H1 (cell line): ENCODE data around the gene CCDC148. TPM values are rescaled to one million over a fixed set of nuclear protein-coding genes. Genes with fewer than 3 reads are reported as not detected.

Source experiments
- CTCF ChIA-PET: fragments of 300-600 bp; sonication (Branson Sonifier 250); formaldehyde crosslinking; loops from one replicate; lab custom pipeline; 2021; ENCODE audit not compliant: partially characterized antibody; lab: Charles Lee
- POLR2A ChIA-PET: fragments of 300-600 bp; sonication (Branson Sonifier 250); formaldehyde crosslinking; loops from one replicate; lab custom pipeline; 2021; ENCODE audit warnings: inconsistent platforms; ENCODE audit not compliant: partially characterized antibody; lab: Charles Lee
- DNase-seq, 2 experiments: peaks; one replicate each; pipeline versions ENCODE4 v3.0.0 to v3.0.0-alpha.2; 2010 to 2022; ENCODE audit warnings: low spot score in 2 of 2, low read depth in 1 of 2, mixed read lengths in 1 of 2
- FAIRE-seq: peaks from 2 replicates; lab custom pipeline; 2011; peaks lifted over from hg19 to GRCh38; lab: Jason Lieb, UNC
- H2AFZ ChIP-seq: 2 replicates; pipeline ENCODE4 v1.8.1; 2012; ENCODE audit warnings: low read length, inconsistent platforms
- H2AK5ac ChIP-seq: 2 replicates; pipeline ENCODE4 v1.6.1; 2013; ENCODE audit warnings: low read depth, low read length
- H2BK120ac ChIP-seq: replicated peaks from 2 replicates; pipeline ENCODE3; 2013; ENCODE audit warnings: low read depth, low read length, inconsistent platforms
- H2BK12ac ChIP-seq: 2 replicates; pipeline ENCODE4 v1.6.1; 2013; ENCODE audit warnings: low read depth, low read length
- H2BK15ac ChIP-seq: 2 replicates; pipeline ENCODE4 v1.6.1; 2013; ENCODE audit warnings: low read length
- H2BK20ac ChIP-seq: 2 replicates; pipeline ENCODE4 v1.6.1; 2013; ENCODE audit warnings: low read length
- H2BK5ac ChIP-seq: 2 replicates; pipeline ENCODE4 v1.6.1; 2013; ENCODE audit warnings: low read depth, low read length
- H3K14ac ChIP-seq: 2 replicates; pipeline ENCODE4 v1.6.1; 2013; ENCODE audit warnings: inconsistent platforms; ENCODE audit not compliant: insufficient read length
- H3K18ac ChIP-seq: 2 replicates; pipeline ENCODE4 v1.6.1; 2013; ENCODE audit warnings: low read length; ENCODE audit errors: extremely low read depth
- H3K23ac ChIP-seq: 2 replicates; pipeline ENCODE4 v1.6.1; 2013; ENCODE audit warnings: inconsistent platforms; ENCODE audit not compliant: insufficient read length
- H3K23me2 ChIP-seq: 2 replicates; pipeline ENCODE4 v1.6.1; 2013; ENCODE audit warnings: low read depth, low read length
- H3K27ac ChIP-seq: 2 replicates; pipeline ENCODE4 v1.6.1; 2011; ENCODE audit warnings: low read depth, low read length, inconsistent platforms
- H3K27me3 ChIP-seq, 4 experiments: replicated peaks in 1 of 4; 1 replicate in 1 of 4; 2 replicates in 3 of 4; pipeline versions ENCODE4 v1.6.1 to v1.8.1; 2011 to 2013; ENCODE audit warnings: low read length in 3 of 4, mild to moderate bottlenecking in 3 of 4, inconsistent platforms in 2 of 4, mixed read lengths in 2 of 4, moderate library complexity in 1 of 4; ENCODE audit not compliant: control insufficient read depth in 3 of 4, insufficient read depth in 3 of 4; ENCODE audit errors: extremely low read depth in 1 of 4
- H3K36me3 ChIP-seq, 4 experiments: 2 replicates each; pipeline versions ENCODE4 v1.6.1 to v1.8.1; 2011 to 2013; ENCODE audit warnings: mild to moderate bottlenecking in 4 of 4, low read length in 3 of 4, moderate library complexity in 2 of 4, control low read depth in 1 of 4, inconsistent platforms in 1 of 4; ENCODE audit not compliant: insufficient read depth in 4 of 4, control insufficient read depth in 2 of 4
- H3K4ac ChIP-seq: replicated peaks from 2 replicates; pipeline ENCODE3; 2013; ENCODE audit warnings: low read length, low read depth, mixed read lengths, inconsistent platforms; ENCODE audit not compliant: insufficient read length
- H3K4me1 ChIP-seq, 4 experiments: replicated peaks in 1 of 4; 1 replicate in 1 of 4; 2 replicates in 3 of 4; pipeline versions ENCODE4 v1.6.1 to v1.8.1; 2011 to 2013; ENCODE audit warnings: low read length in 3 of 4, inconsistent platforms in 2 of 4, mixed read lengths in 1 of 4; ENCODE audit not compliant: insufficient read depth in 4 of 4, control insufficient read depth in 3 of 4
- H3K4me2 ChIP-seq, 2 experiments: 2 replicates each; pipeline versions ENCODE4 v1.6.1 to v1.8.1; 2011 to 2013; ENCODE audit warnings: low read depth in 2 of 2, low read length in 2 of 2, control low read depth in 1 of 2, inconsistent platforms in 1 of 2, mild to moderate bottlenecking in 1 of 2; ENCODE audit not compliant: insufficient read depth in 1 of 2
- H3K4me3 ChIP-seq, 4 experiments: fragments of 200-600, 300-600 bp in 1 of 4; sonication (generic), shearing (Covaris generic), sonication (Bioruptor Twin) in 1 of 4; 2 replicates each; pipeline versions ENCODE4 v1.5.1 to v1.8.1; 2011 to 2016; ENCODE audit warnings: low read length in 4 of 4, low read depth in 3 of 4, control low read depth in 2 of 4, inconsistent platforms in 2 of 4, mild to moderate bottlenecking in 2 of 4, mixed read lengths in 1 of 4, moderate library complexity in 1 of 4; ENCODE audit not compliant: insufficient read depth in 2 of 4; ENCODE audit errors: extremely low read depth in 1 of 4
- H3K56ac ChIP-seq: replicated peaks from 2 replicates; pipeline ENCODE3; 2013; ENCODE audit warnings: low read depth, mild to moderate bottlenecking, mixed read lengths, low read length, inconsistent platforms; ENCODE audit not compliant: insufficient read length
- H3K79me1 ChIP-seq: 2 replicates; pipeline ENCODE4 v1.6.1; 2013; ENCODE audit warnings: low read depth, low read length, control low read depth
- H3K79me2 ChIP-seq, 2 experiments: 2 replicates each; pipeline versions ENCODE4 v1.6.1 to v1.8.1; 2012 to 2013; ENCODE audit warnings: low read length in 2 of 2, mild to moderate bottlenecking in 2 of 2, inconsistent platforms in 1 of 2; ENCODE audit not compliant: insufficient read depth in 2 of 2, control insufficient read depth in 1 of 2
- H3K9ac ChIP-seq, 4 experiments: replicated peaks in 1 of 4; 1 replicate in 1 of 4; 2 replicates in 3 of 4; pipeline versions ENCODE4 v1.6.1 to v1.8.1; 2011 to 2013; ENCODE audit warnings: low read depth in 3 of 4, low read length in 3 of 4, control low read depth in 2 of 4, mild to moderate bottlenecking in 2 of 4, moderate library complexity in 2 of 4, inconsistent platforms in 1 of 4; ENCODE audit errors: extremely low read depth in 1 of 4
- H3K9me3 ChIP-seq, 2 experiments: 2 replicates each; pipeline versions ENCODE4 v1.6.1 to v1.8.1; 2012 to 2013; ENCODE audit warnings: mild to moderate bottlenecking in 2 of 2, moderate library complexity in 2 of 2, control low read depth in 1 of 2, inconsistent platforms in 1 of 2, low read depth in 1 of 2, low read length in 1 of 2, mixed read lengths in 1 of 2; ENCODE audit not compliant: insufficient read depth in 2 of 2
- H4K20me1 ChIP-seq, 2 experiments: replicated peaks in 1 of 2; 2 replicates each; pipeline versions ENCODE3 to v1.8.1; 2011 to 2013; ENCODE audit warnings: inconsistent platforms in 2 of 2, low read length in 2 of 2, mild to moderate bottlenecking in 1 of 2; ENCODE audit not compliant: insufficient read depth in 2 of 2, control insufficient read depth in 1 of 2
- H4K5ac ChIP-seq: 2 replicates; pipeline ENCODE4 v1.6.1; 2013; ENCODE audit warnings: low read length, low read depth, mixed read lengths, inconsistent platforms; ENCODE audit not compliant: insufficient read length
- H4K8ac ChIP-seq: 2 replicates; pipeline ENCODE4 v1.8.0; 2013; ENCODE audit warnings: mild to moderate bottlenecking, moderate library complexity, low read length, inconsistent platforms; ENCODE audit not compliant: insufficient read depth; ENCODE audit errors: extremely low read depth
- H4K91ac ChIP-seq: replicated peaks from 2 replicates; pipeline ENCODE3; 2013; ENCODE audit warnings: low read length, mixed read lengths, inconsistent platforms; ENCODE audit not compliant: insufficient read length
- BACH1 ChIP-seq: IDR thresholded peaks from 2 replicates; pipeline ENCODE4 v1.6.1; 2012; ENCODE audit warnings: low read length, improper control_type of control experiment
- BRCA1 ChIP-seq: IDR thresholded peaks from 2 replicates; pipeline ENCODE4 v1.6.1; 2012; ENCODE audit warnings: low read depth, low read length, improper control_type of control experiment
- MAFK ChIP-seq: IDR thresholded peaks from 2 replicates; pipeline ENCODE4 v1.6.1; 2012; ENCODE audit warnings: low read depth, mild to moderate bottlenecking, improper control_type of control experiment, low read length
- RFX5 ChIP-seq: IDR thresholded peaks from 2 replicates; pipeline ENCODE4 v1.6.1; 2011; ENCODE audit warnings: low read depth, low read length, improper control_type of control experiment, borderline replicate concordance
- RNF2 ChIP-seq: fragments of 200-900, 300-1000 bp; sonication (generic); IDR thresholded peaks from 2 replicates; pipeline ENCODE4 v1.7.1; 2016; ENCODE audit warnings: borderline replicate concordance, low read depth, mild to moderate bottlenecking, antibody characterized with exemption, low read length; ENCODE audit not compliant: poor library complexity, severe bottlenecking; ENCODE audit errors: missing control alignments
- SIN3A ChIP-seq, 2 experiments: IDR thresholded peaks in 1 of 2; conservative IDR thresholded peaks in 1 of 2; 2 replicates each; pipeline ENCODE4 v1.6.1; 2011 to 2012; ENCODE audit warnings: low read length in 2 of 2, improper control_type of control experiment in 1 of 2, low read depth in 1 of 2, mild to moderate bottlenecking in 1 of 2
- USF2 ChIP-seq: IDR thresholded peaks from 2 replicates; pipeline ENCODE4 v1.6.1; 2011; ENCODE audit warnings: low read length, improper control_type of control experiment
- polyA plus RNA-seq, 7 experiments: library from polyadenylated mRNA; depleted of rRNA in 3 of 7; stranded (reverse) in 5 of 7; unstranded in 2 of 7; fragments of >200 nt in 5 of 7; fragments of 200-250 nt in 2 of 7; gene quantifications; 1 replicate in 5 of 7; 2 replicates in 1 of 7; 4 replicates in 1 of 7; pipeline versions ENCODE4 v1.2.1 to v1.2.3, GENCODE V29; 2011 to 2013; ENCODE audit warnings: missing spikeins in 2 of 7, mixed read lengths in 2 of 7
- total RNA-seq: library from RNA; stranded (reverse); fragmentation: NEBNext Ultra II Directional; extraction: Animal tissue kit (Norgen Biotek cat#: 25700); gene quantifications from 2 replicates; pipeline ENCODE4 v1.2.1, GENCODE V29; 2021

CCDC148 gene
- total and polyA plus RNA-seq, 2 of the 8 experiments (the other 6 are each of a cell fraction or from before 2014, with no cell fraction given), result 0.45 to 1.3 TPM

GRCh38 chr2:158411748-158412147 is 44.8 kb downstream of the CCDC148 start:
- Histone ChIP-seq H3K4me2 (peak overlapping the region in 1 of 2 experiments; percentile 42; a peak in 1 of 4 replicates), H4K5ac (no peak overlapping the region), H3K36me3 (peaks cover 0 to 2% (median 0%) of the 10 kb centered on the region in 4 experiments; a peak in 1 of 8 replicates), H2AK5ac (0 out of 2 replicates have a peak overlapping the region, but pooled peaks have one; percentile 65), H3K9me3 (peaks cover 3 to 11% of the 10 kb centered on the region in 2 experiments; a peak in 3 of 4 replicates), H3K27ac (no peak overlapping the region), H4K91ac (peak overlapping the region; percentile 55), H3K79me2 (no peaks in the 10 kb centered on the region), H3K79me1 (no peaks in the 10 kb centered on the region), H2BK5ac (peak overlapping the region; percentile 75), H3K23ac (no peak overlapping the region), H3K18ac (peak overlapping the region; percentile 75), H3K4me3 (no peak overlapping the region), H3K4ac (peak overlapping the region; percentile 99), H3K27me3 (peaks cover 0 to 9% (median 9%) of the 10 kb centered on the region in 4 experiments; a peak in 4 of 7 replicates), H4K8ac (no peak overlapping the region), H3K56ac (no peak overlapping the region), H3K4me1 (peaks cover 3 to 22% (median 4%) of the 10 kb centered on the region in 4 experiments; a peak in 4 of 7 replicates), H2BK12ac (peak overlapping the region; percentile 99), H3K23me2 (no peaks in the 10 kb centered on the region), H4K20me1 (no peaks in the 10 kb centered on the region), H2BK15ac (no peak overlapping the region), H3K9ac (no peak overlapping the region; a peak in 1 of 7 replicates), H2BK120ac (peak overlapping the region; percentile 28), H2AFZ (no peak overlapping the region), H3K14ac (no peak overlapping the region), H2BK20ac (peak overlapping the region; percentile 90; the same call in 1 of the 2 replicates)
- CTCF ChIA-PET, result interaction anchor here (0.6 kb wide), 1 partner anchor 186 kb away, joined by 4 read pairs; no protein-coding TSS in a partner anchor
- DNase-seq (no peak), FAIRE-seq (no peak)
- POLR2A ChIA-PET, result interaction anchor here (1.4 kb wide), 1 partner anchor 46 kb away, joined by 4 read pairs; no protein-coding TSS in a partner anchor
- TF ChIP-seq SIN3A (conservative IDR thresholded peaks at IDR 0.05 in 1 of 2, IDR thresholded peaks at IDR 0.05 in 1 of 2; ENCODE audit: low read depth in 1 of 2, low read length in 2 of 2) (no peak), USF2 (no peak), BACH1 (no peak), RNF2 (no peak), BRCA1 (no peak), RFX5 (no peak), MAFK (no peak)
